ENCODE measurements around the gene RFT1.

Gene RFT1

DNA sequence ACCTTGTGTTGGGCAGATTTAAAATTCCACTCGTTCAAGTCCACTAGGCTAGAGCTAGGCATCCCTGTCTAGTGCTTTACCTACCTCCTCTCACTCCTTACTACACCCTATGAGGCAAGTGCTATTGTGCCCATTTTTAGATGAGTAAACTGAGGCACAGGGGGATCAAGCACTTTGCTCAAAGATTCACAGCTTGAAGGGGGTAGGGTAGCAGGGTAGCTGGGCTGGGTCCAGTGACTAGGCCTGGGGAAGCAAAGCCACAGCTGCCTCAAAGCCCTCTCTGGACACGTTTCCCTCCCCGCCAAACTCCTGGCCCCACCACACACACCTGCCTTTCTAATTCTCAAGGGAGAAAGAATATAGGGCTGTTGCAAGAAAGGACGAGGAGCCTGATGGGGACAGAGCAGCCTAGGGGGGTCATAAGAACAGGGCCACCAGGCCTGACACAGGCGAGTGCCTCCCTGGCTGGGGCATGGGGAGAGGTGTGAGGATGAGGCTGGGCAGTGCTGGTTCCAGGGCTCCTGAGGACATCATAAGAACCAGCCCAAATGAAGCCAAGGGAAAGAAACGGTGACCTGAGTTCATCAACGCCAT, 49.5 kb downstream of the RFT1 start:
- Histone ChIP-seq H3K27ac (ENCODE audit: low read length) (no peak overlapping the region), H3K4me1 (ENCODE audit: control insufficient read depth in 1 of 2, insufficient read depth in 2 of 2, low read length in 2 of 2) (peaks cover 3 to 9% of the 10 kb centered on the region in 2 donors), H3K9me3 (ENCODE audit: control insufficient read depth in 1 of 2, low read length in 2 of 2) (no peaks in the 10 kb centered on the region), H3K4me3 (ENCODE audit: low read depth in 1 of 2, low read length in 2 of 2) (no peak overlapping the region), H3K27me3 (ENCODE audit: low read depth, low read length) (no peaks in the 10 kb centered on the region), H3K36me3 (ENCODE audit: control insufficient read depth in 1 of 2, insufficient read depth in 2 of 2, low read length in 2 of 2) (peaks cover 0 to 9% of the 10 kb centered on the region in 2 donors)

DNA sequence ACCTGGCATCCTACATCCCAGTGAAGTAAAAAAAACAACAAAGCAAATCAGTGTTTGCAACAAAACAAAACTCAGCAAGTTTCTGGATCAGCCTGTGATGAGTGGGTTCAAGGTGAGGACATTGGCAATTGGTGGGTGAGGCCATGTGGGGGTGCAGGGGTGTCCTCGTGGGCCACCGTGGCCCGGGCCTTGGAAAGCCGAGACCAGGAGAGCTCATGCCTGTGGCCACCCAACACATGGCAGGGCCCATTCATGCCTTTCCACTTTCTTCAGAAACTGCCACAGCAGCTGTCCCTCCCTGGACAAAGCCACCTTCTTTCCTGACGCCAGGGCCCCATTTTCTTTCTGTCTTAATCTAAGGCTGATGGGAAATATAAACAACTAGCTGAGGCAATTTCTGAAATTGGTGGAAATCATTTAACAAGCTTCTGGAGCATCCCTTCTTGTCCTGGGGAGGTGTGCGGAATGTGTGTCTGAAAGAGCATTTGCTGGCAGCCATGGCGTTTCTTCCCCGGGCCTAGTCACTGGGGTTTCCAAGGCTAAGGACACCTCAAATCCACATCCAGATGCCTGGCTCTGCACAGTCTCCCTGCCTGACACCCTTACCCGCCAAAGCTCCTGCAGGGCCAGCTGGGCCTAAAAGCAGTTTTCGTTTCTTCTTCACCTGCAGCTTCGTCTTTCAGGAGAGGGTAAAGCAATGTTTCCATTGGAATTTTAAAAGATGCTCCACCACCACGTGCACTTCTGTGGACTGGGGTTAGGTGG, 50.3 kb downstream of the RFT1 start:
- Histone ChIP-seq H3K36me3 (ENCODE audit: control insufficient read depth in 1 of 2, insufficient read depth in 2 of 2, low read length in 2 of 2) (peaks cover 0 to 14% of the 10 kb centered on the region in 2 donors), H3K27ac (ENCODE audit: low read length) (no peak overlapping the region), H3K4me1 (ENCODE audit: control insufficient read depth in 1 of 2, insufficient read depth in 2 of 2, low read length in 2 of 2) (peaks cover 3 to 9% of the 10 kb centered on the region in 2 donors), H3K4me3 (ENCODE audit: low read depth in 1 of 2, low read length in 2 of 2) (no peak overlapping the region), H3K27me3 (ENCODE audit: low read depth, low read length) (no peaks in the 10 kb centered on the region), H3K9me3 (ENCODE audit: control insufficient read depth in 1 of 2, low read length in 2 of 2) (no peaks in the 10 kb centered on the region)

DNA sequence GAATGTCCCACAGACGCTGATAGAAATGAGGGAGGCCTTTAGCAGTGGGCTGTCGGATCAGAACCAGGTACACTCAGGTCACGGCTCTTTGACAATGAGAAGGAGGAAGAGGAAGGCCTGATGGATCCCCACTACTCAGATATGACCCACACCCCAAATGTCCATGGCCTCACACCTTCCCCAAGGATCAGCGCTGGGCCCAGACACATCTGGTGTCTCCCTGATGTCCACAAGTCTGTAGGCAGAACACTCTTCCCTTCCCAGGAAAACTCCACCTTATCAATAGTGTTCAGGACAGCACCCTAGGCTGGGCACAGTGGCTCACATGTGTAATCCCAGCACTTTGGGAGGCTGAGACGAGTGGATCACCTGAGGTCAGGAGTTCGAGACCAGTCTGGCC, 51.1 kb downstream of the RFT1 start:
- Histone ChIP-seq H3K4me3 (ENCODE audit: low read depth in 1 of 2, low read length in 2 of 2) (no peak overlapping the region), H3K4me1 (ENCODE audit: control insufficient read depth in 1 of 2, insufficient read depth in 2 of 2, low read length in 2 of 2) (peaks cover 3 to 9% of the 10 kb centered on the region in 2 donors), H3K27me3 (ENCODE audit: low read depth, low read length) (no peaks in the 10 kb centered on the region), H3K36me3 (ENCODE audit: control insufficient read depth in 1 of 2, insufficient read depth in 2 of 2, low read length in 2 of 2) (peaks cover 0 to 14% of the 10 kb centered on the region in 2 donors), H3K9me3 (ENCODE audit: control insufficient read depth in 1 of 2, low read length in 2 of 2) (no peaks in the 10 kb centered on the region), H3K27ac (ENCODE audit: low read length) (no peak overlapping the region)

DNA sequence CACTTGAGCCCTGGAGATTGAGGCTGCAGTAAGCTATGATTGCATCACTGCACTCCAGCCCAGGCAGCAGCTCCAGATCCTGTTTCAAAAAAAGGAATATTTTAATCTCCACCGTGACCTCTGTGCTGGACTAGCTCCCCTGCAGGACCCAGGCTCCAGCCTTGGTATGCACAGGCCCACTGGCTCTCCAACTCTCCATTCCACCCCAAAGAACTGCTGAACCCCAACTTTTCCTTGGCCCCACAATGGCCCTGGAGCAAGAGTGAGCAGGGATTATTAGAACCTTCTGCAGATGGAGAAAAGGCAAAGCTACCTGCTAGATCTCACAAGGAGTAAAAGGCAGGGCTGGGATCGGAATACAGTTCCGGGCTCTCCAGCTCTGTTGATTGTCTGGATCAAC, 51.6 kb downstream of the RFT1 start:
- Histone ChIP-seq H3K36me3 (ENCODE audit: control insufficient read depth in 1 of 2, insufficient read depth in 2 of 2, low read length in 2 of 2) (peaks cover 0 to 14% of the 10 kb centered on the region in 2 donors), H3K27me3 (ENCODE audit: low read depth, low read length) (no peaks in the 10 kb centered on the region), H3K27ac (ENCODE audit: low read length) (no peak overlapping the region), H3K4me1 (ENCODE audit: control insufficient read depth in 1 of 2, insufficient read depth in 2 of 2, low read length in 2 of 2) (peaks cover 2 to 8% of the 10 kb centered on the region in 2 donors), H3K4me3 (ENCODE audit: low read depth in 1 of 2, low read length in 2 of 2) (no peak overlapping the region), H3K9me3 (ENCODE audit: control insufficient read depth in 1 of 2, low read length in 2 of 2) (no peaks in the 10 kb centered on the region)

DNA sequence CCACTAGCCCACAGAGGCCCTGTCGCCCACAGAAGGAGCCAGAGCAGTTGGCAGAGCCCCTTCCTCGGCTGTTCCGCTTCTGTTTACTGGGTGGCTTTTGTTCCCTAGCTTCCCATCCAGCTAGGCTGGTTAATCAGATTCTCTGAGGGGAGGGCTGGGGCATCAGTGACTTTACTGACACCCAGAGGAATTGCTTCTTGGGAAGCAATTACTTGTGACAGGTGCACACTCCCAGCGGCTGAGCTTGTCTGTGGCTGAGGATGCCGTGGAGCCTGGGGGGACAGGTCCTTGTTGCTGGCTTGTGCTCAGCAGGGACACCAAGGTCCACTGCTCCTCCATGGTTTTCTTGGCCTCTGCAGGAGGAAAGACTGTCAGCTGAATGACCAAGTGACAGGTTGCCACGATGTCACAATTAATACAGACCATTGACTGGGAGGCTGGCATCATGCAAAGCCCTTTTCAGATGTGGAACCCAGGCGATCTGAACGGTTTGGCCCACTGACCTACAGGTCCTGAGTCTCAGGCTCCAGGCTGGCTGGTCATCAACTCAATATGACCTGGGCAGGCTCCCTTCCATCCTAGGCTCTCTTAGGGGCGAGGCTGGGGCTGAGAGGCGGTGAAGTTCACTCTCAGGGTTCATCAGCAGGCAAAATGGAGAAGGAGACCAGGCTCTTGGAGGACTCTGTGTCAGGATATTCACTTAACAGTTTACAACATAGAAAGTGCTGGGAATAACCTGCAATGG, 52.6 kb downstream of the RFT1 start:
- H3K9me3 ChIP-seq (ENCODE audit: control insufficient read depth in 1 of 2, low read length in 2 of 2), result no peaks in the 10 kb centered on the region
- peaks cover 0 to 14% of the 10 kb centered on the region in 2 donors for H3K36me3 ChIP-seq (ENCODE audit: control insufficient read depth in 1 of 2, insufficient read depth in 2 of 2, low read length in 2 of 2)
- no peak overlapping the region for H3K4me3 ChIP-seq (ENCODE audit: low read depth in 1 of 2, low read length in 2 of 2)
- H3K27me3 ChIP-seq (ENCODE audit: low read depth, low read length), result no peaks in the 10 kb centered on the region
- H3K27ac ChIP-seq (ENCODE audit: low read length), result no peak overlapping the region
- peaks cover 0 to 7% of the 10 kb centered on the region in 2 donors for H3K4me1 ChIP-seq (ENCODE audit: control insufficient read depth in 1 of 2, insufficient read depth in 2 of 2, low read length in 2 of 2)

DNA sequence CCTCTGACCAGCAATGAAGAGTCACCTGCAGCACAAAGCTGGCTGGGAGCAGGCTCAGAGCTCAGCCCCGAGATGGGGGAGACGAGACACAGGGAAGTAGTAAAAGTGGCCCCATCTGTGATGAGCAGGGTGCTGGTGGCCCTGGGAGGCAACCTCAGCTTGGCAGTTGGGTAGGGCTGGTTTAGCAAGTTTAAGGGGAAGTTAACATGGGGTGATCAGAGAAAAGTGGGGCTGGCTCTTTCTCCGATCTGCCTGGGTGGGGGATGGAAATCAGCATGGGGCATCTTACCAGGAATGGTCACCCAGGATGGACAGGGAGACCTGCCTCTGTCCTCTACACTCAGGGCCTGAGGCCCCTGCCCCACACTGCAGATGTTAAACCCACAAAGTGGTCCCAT, 54.5 kb downstream of the RFT1 start:
- H3K9me3 ChIP-seq (ENCODE audit: control insufficient read depth in 1 of 2, low read length in 2 of 2), result no peaks in the 10 kb centered on the region
- H3K36me3 ChIP-seq (ENCODE audit: control insufficient read depth in 1 of 2, insufficient read depth in 2 of 2, low read length in 2 of 2), result peaks cover 0 to 14% of the 10 kb centered on the region in 2 donors
- H3K27me3 ChIP-seq (ENCODE audit: low read depth, low read length), result no peaks in the 10 kb centered on the region
- peaks cover 5 to 13% of the 10 kb centered on the region in 2 donors for H3K4me1 ChIP-seq (ENCODE audit: control insufficient read depth in 1 of 2, insufficient read depth in 2 of 2, low read length in 2 of 2)
- no peak overlapping the region for H3K27ac ChIP-seq (ENCODE audit: low read length)
- H3K4me3 ChIP-seq (ENCODE audit: low read depth in 1 of 2, low read length in 2 of 2), result no peak overlapping the region

DNA sequence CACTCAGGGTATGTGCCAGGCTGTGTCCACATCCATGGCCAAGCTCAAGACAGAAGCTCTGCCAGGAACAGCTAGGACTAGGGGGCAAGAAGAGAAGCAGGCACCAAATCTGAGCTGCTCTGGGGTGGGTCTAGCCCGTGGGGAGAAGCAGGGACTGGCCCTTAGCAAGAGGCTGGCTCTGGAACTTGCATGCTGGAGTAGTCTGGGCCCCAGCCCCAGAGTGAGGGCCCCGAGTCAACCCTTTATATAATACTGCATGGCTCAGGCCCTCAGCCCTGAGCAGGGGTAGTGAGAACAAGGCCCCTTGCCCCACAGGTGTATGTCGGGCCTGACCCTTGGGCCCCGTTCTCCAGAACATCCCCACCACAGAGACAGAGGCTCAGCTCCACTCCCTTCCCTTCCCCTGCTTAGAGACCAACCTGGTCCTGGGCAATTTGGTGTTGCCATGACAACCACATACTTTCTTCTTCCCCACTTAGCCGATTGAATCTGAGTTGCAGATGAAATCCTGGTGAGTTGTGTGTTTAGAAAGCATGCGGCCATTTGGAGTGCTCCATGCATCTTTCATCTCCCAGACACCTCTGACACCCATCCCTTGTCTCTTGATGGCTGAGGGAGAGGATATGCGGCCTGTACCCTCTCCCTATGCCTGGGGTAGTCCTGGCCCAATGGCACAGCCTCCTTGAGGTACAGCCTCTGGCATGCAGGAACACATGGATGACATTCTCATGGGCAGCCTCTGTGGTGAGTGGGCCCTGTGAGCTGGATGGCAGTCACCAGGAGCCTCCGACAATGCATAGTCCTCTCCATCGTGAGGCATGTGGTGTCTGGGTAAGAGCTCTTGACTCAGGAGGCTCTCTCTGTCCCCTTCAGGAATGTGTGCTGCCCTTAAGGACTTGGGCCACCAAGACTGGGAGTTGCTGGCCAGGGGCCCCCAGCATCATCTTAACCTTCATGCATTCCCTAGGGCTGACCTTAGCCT, 55.2 kb downstream of the RFT1 start:
- H3K4me1 ChIP-seq (ENCODE audit: control insufficient read depth in 1 of 2, insufficient read depth in 2 of 2, low read length in 2 of 2), result peaks cover 5 to 13% of the 10 kb centered on the region in 2 donors
- H3K36me3 ChIP-seq (ENCODE audit: control insufficient read depth in 1 of 2, insufficient read depth in 2 of 2, low read length in 2 of 2), result peaks cover 0 to 14% of the 10 kb centered on the region in 2 donors
- no peaks in the 10 kb centered on the region for H3K27me3 ChIP-seq (ENCODE audit: low read depth, low read length)
- no peaks in the 10 kb centered on the region for H3K9me3 ChIP-seq (ENCODE audit: control insufficient read depth in 1 of 2, low read length in 2 of 2)
- H3K4me3 ChIP-seq (ENCODE audit: low read depth in 1 of 2, low read length in 2 of 2), result no peak overlapping the region
- H3K27ac ChIP-seq (ENCODE audit: low read length), result no peak overlapping the region

DNA sequence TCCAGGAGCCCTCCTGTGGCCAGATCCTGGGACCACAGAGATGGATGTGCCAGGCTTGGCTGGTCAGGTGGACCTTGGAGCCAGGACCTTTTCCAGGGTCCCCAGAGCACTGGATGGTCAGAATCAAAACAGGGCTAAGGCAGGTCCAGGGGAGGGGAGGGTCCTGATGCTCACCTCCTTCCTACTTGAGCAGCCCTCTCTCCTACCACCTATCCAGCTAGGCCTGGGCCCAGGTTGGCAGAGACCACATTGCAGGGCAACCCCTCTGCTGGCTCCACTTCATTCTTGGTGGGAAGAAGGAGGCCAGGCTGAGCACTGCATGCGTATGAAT, 55.9 kb downstream of the RFT1 start:
- Histone ChIP-seq H3K27me3 (ENCODE audit: low read depth, low read length) (no peaks in the 10 kb centered on the region), H3K4me1 (ENCODE audit: control insufficient read depth in 1 of 2, insufficient read depth in 2 of 2, low read length in 2 of 2) (peaks cover 5 to 13% of the 10 kb centered on the region in 2 donors), H3K27ac (ENCODE audit: low read length) (no peak overlapping the region), H3K4me3 (ENCODE audit: low read depth in 1 of 2, low read length in 2 of 2) (no peak overlapping the region), H3K36me3 (ENCODE audit: control insufficient read depth in 1 of 2, insufficient read depth in 2 of 2, low read length in 2 of 2) (peaks cover 0 to 14% of the 10 kb centered on the region in 2 donors), H3K9me3 (ENCODE audit: control insufficient read depth in 1 of 2, low read length in 2 of 2) (no peaks in the 10 kb centered on the region)

DNA sequence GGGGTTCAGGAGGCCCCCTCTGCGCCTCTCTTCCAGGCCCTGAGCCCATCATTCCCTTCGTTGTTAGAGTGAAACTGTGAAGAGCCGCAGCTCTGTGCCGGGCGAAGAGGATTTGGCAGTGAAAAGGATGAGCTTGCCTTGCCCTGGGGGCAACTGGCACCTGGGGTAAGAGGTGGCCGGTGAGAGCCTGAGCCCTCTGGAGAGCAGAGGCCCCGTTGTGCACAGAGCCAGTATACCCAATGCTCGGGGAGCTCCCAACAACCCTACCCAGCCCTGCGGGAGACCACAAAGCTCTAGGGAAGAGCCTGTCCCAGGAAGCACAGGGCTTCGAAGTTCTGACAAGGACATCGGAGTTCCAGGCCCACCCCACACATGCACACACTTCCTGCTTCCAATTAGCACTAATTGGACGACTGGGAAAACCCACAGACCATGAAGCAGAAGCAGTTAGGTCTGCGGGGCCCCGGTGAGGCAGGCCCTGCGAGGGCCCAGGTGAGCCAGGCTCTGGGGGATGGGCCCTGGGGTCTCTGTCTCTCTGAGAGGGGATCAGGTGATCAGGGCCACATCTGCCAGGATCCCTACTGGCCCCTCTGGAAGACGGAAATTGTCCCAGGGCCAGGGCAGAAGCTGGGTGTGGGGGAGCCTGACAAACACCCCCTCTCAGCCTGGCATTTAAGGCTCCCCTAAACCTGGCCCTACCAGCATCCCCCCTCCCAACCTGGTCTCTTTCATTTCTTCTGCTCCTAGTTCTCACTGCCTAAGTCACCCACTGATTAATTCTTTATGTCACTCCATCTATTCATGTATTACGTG, 56.5 kb downstream of the RFT1 start:
- H3K27me3 ChIP-seq (ENCODE audit: low read depth, low read length), result no peaks in the 10 kb centered on the region
- peaks cover 5 to 13% of the 10 kb centered on the region in 2 donors for H3K4me1 ChIP-seq (ENCODE audit: control insufficient read depth in 1 of 2, insufficient read depth in 2 of 2, low read length in 2 of 2)
- H3K36me3 ChIP-seq (ENCODE audit: control insufficient read depth in 1 of 2, insufficient read depth in 2 of 2, low read length in 2 of 2), result peaks cover 0 to 14% of the 10 kb centered on the region in 2 donors
- H3K4me3 ChIP-seq (ENCODE audit: low read depth in 1 of 2, low read length in 2 of 2), result peak overlapping the region; percentile 93 to 94
- H3K9me3 ChIP-seq (ENCODE audit: control insufficient read depth in 1 of 2, low read length in 2 of 2), result no peaks in the 10 kb centered on the region
- H3K27ac ChIP-seq (ENCODE audit: low read length), result no peak overlapping the region

Measured in muscle layer of duodenum (tissue), 2 donors.